SJSA1 (cell line): ENCODE data around the gene CC2D2B. TPM values are rescaled to one million over a fixed set of nuclear protein-coding genes. Genes with fewer than 3 reads are reported as not detected.
"Not testable (repeated sequence)": the region's sequence is repeated elsewhere in the genome, so short reads cannot be mapped to it uniquely, and the experiment has no call there.

Source experiments
- DNase-seq, 2 experiments: peaks; one replicate each; pipeline ENCODE4 v3.0.0-alpha.2; 2015 to 2020; ENCODE audit warnings: low spot score in 2 of 2, low read depth in 1 of 2
- H3K27ac ChIP-seq: fragments of 250-450 bp; sonication (Bioruptor Pico); 2 replicates; pipeline ENCODE4 v1.5.1; 2020; ENCODE audit warnings: mild to moderate bottlenecking, moderate library complexity
- H3K27me3 ChIP-seq: fragments of 250-450 bp; sonication (Bioruptor Pico); replicated peaks from 2 replicates; pipeline ENCODE4 v1.5.1; 2020; ENCODE audit warnings: mild to moderate bottlenecking, moderate library complexity
- H3K36me3 ChIP-seq: fragments of 250-450 bp; sonication (Bioruptor Pico); 2 replicates; pipeline ENCODE4 v1.5.1; 2020; ENCODE audit warnings: mild to moderate bottlenecking
- H3K4me1 ChIP-seq: fragments of 250-450 bp; sonication (Bioruptor Pico); replicated peaks from 2 replicates; pipeline ENCODE4 v1.6.1; 2021; ENCODE audit warnings: mild to moderate bottlenecking
- H3K4me3 ChIP-seq: fragments of 250-450 bp; sonication (Bioruptor Pico); 2 replicates; pipeline ENCODE4 v1.5.1; 2020; ENCODE audit warnings: mild to moderate bottlenecking
- H3K9me3 ChIP-seq: fragments of 250-450 bp; sonication (Bioruptor Pico); replicated peaks from 2 replicates; pipeline ENCODE4 v1.5.1; 2020; ENCODE audit warnings: mild to moderate bottlenecking
- total RNA-seq: library from RNA; depleted of rRNA; stranded (reverse); fragments of >200 nt; shearing (Covaris generic); gene quantifications from 2 replicates; pipeline ENCODE4 v1.2.3, GENCODE V29; 2014

CC2D2B gene
- total RNA-seq, 1 experiment from 2014 or later = 0.08 TPM

GRCh38 chr10:96022739-96023138, 115.0 kb downstream of the CC2D2B start:
- Histone ChIP-seq H3K36me3 (no peaks in the 10 kb centered on the region), H3K27me3 (no peaks in the 10 kb centered on the region), H3K27ac (no peak overlapping the region), H3K4me3 (no peak overlapping the region), H3K4me1 (no peaks in the 10 kb centered on the region), H3K9me3 (no peaks in the 10 kb centered on the region)
- DNase-seq = no peak

- no peak for DNase-seq
- no peaks in the 10 kb centered on the region for H3K9me3 ChIP-seq
- H3K27ac ChIP-seq = no peak overlapping the region
- H3K36me3 ChIP-seq = no peaks in the 10 kb centered on the region
- no peaks in the 10 kb centered on the region for H3K27me3 ChIP-seq
- H3K4me3 ChIP-seq = no peak overlapping the region
- no peaks in the 10 kb centered on the region for H3K4me1 ChIP-seq
These were observed 115.4 kb downstream of the CC2D2B start for GRCh38 chr10:96023168-96023567.

DNA sequence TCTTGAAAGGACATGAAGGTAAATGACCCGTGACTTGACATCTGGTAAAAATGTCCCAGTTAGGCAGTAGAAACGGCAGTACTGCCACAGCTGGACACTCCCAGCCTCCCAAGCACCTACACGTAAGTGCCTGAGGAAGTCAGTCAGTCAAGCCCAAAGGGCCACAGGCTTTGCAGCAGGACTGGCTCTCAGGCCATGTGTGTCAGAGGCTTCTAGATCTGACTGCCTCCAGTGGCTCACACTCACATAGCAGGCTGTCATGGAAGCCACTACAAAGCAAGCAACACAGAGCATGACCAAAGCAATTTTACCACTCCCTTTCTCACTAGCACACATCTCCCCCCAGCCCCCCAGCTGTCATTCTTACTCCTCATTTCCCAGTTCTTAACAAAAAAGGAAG, 117.8 kb downstream of the CC2D2B start:
- Histone ChIP-seq H3K27me3 (no peaks in the 10 kb centered on the region), H3K36me3 (no peaks in the 10 kb centered on the region), H3K4me3 (no peak overlapping the region), H3K4me1 (no peaks in the 10 kb centered on the region), H3K27ac (no peak overlapping the region), H3K9me3 (no peaks in the 10 kb centered on the region)
- DNase-seq = no peak

DNA sequence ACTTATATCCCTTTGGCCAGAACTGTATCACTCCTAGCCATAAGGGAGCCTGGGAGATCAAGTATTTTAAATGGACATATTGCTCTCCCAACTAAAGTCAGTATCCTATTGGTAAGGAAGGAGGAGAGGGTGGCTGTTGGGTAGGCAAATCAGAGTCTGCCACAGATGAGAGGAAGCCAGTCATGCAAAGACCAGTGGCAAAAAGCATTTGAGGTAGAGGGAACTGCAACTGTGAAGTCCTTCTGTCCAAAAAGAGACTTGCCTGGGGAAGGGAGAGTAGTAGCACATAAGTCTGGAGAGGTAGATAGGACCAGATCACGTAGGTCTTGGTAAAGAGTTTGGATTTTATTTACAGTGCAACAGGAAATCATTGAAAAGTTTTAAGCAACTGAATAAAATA, 126.8 kb downstream of the CC2D2B start:
- no peak overlapping the region for H3K4me3 ChIP-seq
- no peak overlapping the region for H3K27ac ChIP-seq
- no peaks in the 10 kb centered on the region for H3K4me1 ChIP-seq
- H3K9me3 ChIP-seq = no peaks in the 10 kb centered on the region
- H3K36me3 ChIP-seq = no peaks in the 10 kb centered on the region
- no peak for DNase-seq
- peaks cover 11% of the 10 kb centered on the region; the same call in 1 of the 2 replicates for H3K27me3 ChIP-seq

DNA sequence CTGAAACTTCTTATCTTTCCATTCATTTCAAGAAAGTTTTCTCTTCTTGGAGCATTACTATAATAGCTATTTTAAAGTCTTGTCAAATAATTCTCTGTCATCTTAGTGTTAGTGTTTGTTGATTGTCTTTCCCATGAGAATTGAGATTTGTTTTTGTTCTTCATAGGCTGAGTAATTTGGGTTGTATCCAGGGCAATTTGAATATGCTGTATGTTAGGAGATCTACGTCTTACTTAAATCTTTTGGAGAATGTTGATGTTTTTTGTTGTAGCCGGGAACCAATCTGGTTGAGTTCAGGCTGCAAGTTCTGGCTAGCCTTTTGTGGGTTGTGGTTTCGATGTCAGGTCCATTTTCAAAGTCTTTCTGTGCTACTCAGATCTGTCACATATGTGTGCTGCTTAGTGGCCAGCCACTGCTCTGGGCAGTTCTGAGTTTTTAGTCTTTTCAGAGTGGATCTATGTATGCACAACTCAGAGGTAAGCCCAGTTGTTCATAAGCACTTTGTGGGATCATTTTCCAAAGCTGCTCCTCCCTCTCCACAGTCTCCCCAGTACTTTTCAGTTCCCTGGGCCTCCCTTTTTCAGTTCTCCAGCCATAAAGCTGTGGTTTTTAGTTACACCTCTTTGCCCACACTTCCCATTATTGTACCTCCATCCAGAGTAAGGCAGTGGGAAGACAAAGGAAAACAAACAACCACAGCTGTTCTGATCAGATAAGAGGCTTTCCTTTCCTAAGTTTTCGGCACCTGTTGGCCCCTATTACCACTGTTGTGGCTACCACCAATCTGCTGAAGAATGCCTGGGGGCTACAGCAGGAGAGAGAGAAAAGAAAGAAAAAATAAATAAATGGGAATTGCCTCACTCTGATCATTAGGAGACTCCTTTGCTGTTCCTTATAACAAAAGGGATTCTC, 131.0 kb downstream of the CC2D2B start:
- H3K4me3 ChIP-seq = no peak overlapping the region
- no peak overlapping the region for H3K27ac ChIP-seq
- peaks cover 5% of the 10 kb centered on the region for H3K4me1 ChIP-seq
- H3K27me3 ChIP-seq = 0 out of 2 replicates have a peak, but pooled peaks cover 4% of the 10 kb centered on the region
- H3K36me3 ChIP-seq = peaks cover 3% of the 10 kb centered on the region; the same call in 1 of the 2 replicates
- no peak for DNase-seq
- H3K9me3 ChIP-seq = no peaks in the 10 kb centered on the region

DNA sequence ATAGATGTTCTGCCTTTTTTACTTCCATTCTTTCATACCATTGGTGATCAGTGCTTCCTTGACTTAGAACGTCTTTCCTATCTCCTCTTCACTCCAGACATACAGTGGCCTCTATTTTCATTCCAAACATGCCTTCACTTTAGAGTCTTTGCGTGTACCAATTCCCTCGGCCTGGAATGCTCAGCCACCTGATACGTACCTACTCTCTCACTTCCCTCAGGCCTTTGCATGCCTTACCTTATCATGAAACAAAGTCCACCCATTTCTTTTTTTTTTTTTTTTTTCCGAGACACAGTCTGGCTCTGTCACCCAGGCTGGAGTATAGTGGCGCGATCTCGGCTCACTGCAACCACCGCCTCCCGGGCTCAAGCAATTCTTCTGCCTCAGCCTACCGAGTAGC, 133.4 kb downstream of the CC2D2B start:
- no peaks in the 10 kb centered on the region for H3K9me3 ChIP-seq
- H3K4me3 ChIP-seq = no peak overlapping the region
- no peak for DNase-seq
- peaks cover 5% of the 10 kb centered on the region for H3K36me3 ChIP-seq
- peaks cover 11% of the 10 kb centered on the region for H3K4me1 ChIP-seq
- H3K27me3 ChIP-seq = no peaks in the 10 kb centered on the region
- no peak overlapping the region for H3K27ac ChIP-seq

- H3K9me3 ChIP-seq = no peaks in the 10 kb centered on the region
- H3K4me3 ChIP-seq = peak within 1 kb of the TSS; percentile 72
- no peaks in the 10 kb centered on the region for H3K27me3 ChIP-seq
- peak; percentile 72 to 84 for DNase-seq
- H3K36me3 ChIP-seq = peaks cover 13% of the 10 kb centered on the region
- H3K27ac ChIP-seq = peak within 1 kb of the TSS; percentile 7
- peaks cover 11% of the 10 kb centered on the region for H3K4me1 ChIP-seq
These were observed 135.5 kb downstream of the CC2D2B start, which contains the start of gene CCNJ for GRCh38 chr10:96043033-96043892. TSS of gene CCNJ (plus strand) at chr10:96043583. CDS start at chr10:96044394, 811 bp downstream.

DNA sequence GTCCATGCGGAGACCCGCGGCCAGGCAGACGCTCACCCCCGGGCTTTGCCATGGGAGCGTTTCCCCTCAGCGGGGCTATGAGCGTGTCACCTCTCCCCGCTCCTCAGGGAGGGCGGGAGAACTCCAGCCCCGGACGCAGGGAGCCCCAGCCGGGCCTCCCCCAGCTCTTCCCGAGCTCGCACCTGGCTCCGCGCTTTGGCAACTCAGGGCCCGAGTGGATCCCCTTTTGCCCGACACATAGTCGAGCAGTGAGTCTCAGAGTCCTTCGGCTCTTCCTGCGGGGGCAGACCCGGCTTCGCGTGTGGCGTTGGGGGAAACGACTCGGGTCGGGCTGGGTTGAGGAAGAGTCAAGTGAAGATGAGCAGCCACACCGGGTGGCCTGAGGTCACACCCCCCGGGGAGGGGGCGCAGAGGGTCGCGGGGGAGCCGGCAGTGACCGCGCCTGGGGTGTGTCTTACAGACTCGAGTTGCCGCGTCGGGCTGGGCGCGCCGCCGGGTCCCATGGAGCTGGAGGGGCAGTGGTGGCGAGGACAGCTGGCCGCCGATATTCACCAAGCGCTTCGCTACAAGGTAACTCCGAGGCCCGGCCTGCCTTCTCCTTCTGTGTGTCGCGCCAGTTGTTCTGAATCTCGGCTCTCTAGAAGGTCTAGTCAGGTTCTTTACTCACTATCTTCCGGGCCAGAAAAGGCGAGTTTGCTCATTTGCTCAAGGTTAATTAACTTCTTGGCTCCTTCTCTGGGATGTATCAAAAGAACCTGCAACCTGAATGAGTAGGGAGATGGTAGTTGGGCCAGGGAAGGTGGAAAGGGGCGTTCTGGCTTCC, 136.3 kb downstream of the CC2D2B start:
- H3K27ac ChIP-seq = peak overlapping the region; percentile 7
- H3K4me1 ChIP-seq = peaks cover 11% of the 10 kb centered on the region
- no peaks in the 10 kb centered on the region for H3K27me3 ChIP-seq
- peaks cover 20% of the 10 kb centered on the region for H3K36me3 ChIP-seq
- peak overlapping the region; percentile 72 for H3K4me3 ChIP-seq
- H3K9me3 ChIP-seq = no peaks in the 10 kb centered on the region
- DNase-seq = peak; percentile 50 to 72

DNA sequence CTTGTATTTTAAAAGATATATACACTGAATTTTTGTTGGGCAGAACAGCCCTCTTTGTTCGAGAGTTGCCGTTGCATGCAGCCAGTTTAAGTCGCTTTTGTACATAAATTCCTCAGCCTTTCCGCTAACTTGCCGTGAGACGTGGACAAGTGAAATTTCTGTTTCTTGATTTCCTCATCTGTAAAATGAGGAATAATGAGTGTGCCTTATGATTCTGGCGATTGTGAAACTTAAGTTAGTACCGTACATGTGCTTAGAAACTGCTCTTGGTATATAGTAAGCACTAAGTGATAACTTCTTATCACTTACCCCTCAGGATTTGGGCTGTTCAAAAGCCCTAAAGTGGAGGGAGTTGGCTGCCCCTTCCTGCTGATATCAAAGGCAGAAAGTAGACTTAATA, 137.0 kb downstream of the CC2D2B start:
- Histone ChIP-seq H3K4me3 (peak overlapping the region; percentile 72), H3K9me3 (no peaks in the 10 kb centered on the region), H3K36me3 (peaks cover 20% of the 10 kb centered on the region), H3K27me3 (no peaks in the 10 kb centered on the region), H3K4me1 (peaks cover 11% of the 10 kb centered on the region), H3K27ac (no peak overlapping the region)
- no peak for DNase-seq

GRCh38 chr10:96046546-96046945, 138.8 kb downstream of the CC2D2B start:
- Histone ChIP-seq H3K27me3 (no peaks in the 10 kb centered on the region), H3K9me3 (no peaks in the 10 kb centered on the region), H3K4me3 (no peak overlapping the region), H3K36me3 (peaks cover 20% of the 10 kb centered on the region), H3K27ac (no peak overlapping the region), H3K4me1 (peaks cover 11% of the 10 kb centered on the region)
- no peak for DNase-seq

DNA sequence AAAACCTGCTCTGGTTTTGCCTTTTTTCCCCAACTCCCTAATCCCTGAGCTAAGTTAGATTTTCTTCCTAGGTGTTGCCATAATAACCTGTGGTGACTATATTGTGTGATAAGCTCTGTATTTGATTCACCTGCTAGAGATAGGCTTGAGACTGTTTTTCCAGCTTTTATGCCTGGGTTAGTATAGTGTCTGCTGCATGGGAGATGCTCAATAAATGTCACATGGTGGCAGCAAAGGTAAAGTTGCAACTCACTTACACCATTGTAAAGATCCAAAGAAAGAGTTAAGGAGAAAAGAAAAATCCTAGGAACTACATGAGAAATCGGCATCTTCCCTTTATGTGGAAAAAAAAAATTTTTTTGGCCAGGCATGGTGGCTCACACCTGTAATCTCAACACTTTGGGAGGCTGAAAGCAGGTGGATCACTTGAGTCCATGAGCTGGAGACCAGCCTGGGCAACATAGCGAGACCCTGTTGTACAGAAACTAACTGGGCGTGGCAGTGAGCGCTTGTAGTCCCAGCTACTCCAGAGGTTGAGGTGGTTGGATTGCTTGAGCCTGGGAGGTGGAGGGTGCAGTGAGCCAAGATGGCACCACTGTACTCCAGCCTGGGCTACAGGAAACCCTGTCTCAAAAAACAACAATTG, 139.4 kb downstream of the CC2D2B start:
- no peak for DNase-seq
- Histone ChIP-seq H3K27ac (no peak overlapping the region), H3K27me3 (no peaks in the 10 kb centered on the region), H3K9me3 (no peaks in the 10 kb centered on the region), H3K4me3 (no peak overlapping the region), H3K4me1 (peaks cover 11% of the 10 kb centered on the region), H3K36me3 (peaks cover 20% of the 10 kb centered on the region)

DNA sequence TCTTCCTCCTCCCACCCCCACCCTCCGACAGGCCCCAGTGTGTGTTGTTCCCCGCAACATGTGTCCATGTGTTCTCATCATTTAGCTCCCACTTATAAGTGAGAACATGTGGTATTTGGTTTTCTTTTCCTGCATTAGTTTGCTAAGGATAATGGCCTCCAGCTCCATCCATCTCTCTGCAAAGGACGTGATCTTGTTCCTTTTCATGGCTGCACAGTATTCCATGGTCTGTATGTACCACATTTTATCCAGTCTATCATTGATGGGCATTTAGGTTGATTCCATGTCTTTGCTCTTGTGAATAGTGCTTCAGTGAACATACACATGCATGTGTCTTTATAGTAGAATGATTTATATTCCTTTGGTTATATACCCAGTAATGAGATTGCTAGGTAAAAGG, 140.2 kb downstream of the CC2D2B start:
- H3K27ac ChIP-seq, H3K4me3 ChIP-seq, H3K9me3 ChIP-seq, DNase-seq, H3K27me3 ChIP-seq, H3K4me1 ChIP-seq: not testable (repeated sequence)
- peaks cover 20% of the 10 kb centered on the region for H3K36me3 ChIP-seq

DNA sequence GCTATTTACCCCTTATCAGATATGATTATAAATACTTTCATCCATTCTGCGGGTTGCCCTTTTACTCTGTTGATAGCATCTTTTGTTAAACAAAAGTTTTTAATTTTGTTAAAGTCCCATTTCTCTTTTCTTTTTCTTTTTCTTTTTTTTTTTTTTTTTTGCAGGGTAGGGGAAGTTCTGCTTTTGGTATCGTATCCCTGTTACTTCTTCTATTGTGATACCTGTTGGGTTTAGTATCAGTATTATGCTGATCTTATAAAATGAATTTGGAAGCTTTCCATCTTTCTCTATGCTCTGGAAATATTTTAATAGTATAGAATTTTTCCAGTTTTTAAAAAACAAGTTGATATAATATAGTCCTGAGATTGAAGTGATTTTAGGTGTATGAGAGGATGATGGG, 141.6 kb downstream of the CC2D2B start:
- Histone ChIP-seq H3K27ac (no peak overlapping the region), H3K4me3 (no peak overlapping the region), H3K36me3 (peaks cover 17% of the 10 kb centered on the region; the same call in 1 of the 2 replicates), H3K27me3 (no peaks in the 10 kb centered on the region), H3K9me3 (no peaks in the 10 kb centered on the region), H3K4me1 (peaks cover 5% of the 10 kb centered on the region; the same call in 1 of the 2 replicates)
- no peak for DNase-seq
